ENCODE data around the gene HMBS.
A peak's percentile ranks its signal among the peaks of the same experiment; 100 is the strongest.
"Not testable (repeated sequence)": the region's sequence is repeated elsewhere in the genome, so short reads cannot be mapped to it uniquely, and the experiment has no call there.

The HMBS gene

GRCh38 chr11:119118946-119119345 lies 34.3 kb downstream of the HMBS start:
- DNase-seq: no peak

GRCh38 chr11:119120639-119121007 lies 35.9 kb downstream of the HMBS start:
- DNase-seq: no peak

GRCh38 chr11:119121008-119121810 lies 36.5 kb downstream of the HMBS start, which contains the start of gene HINFP:
Gene HINFP, plus strand, starts transcription at chr11:119121580. Its CDS starts 5,365 bp downstream, at chr11:119126945.
- peak; percentile 89 for DNase-seq

GRCh38 chr11:119121811-119122124 lies 37.1 kb downstream of the HMBS start:
- DNase-seq: no peak

GRCh38 chr11:119125821-119126220 lies 41.1 kb downstream of the HMBS start:
- DNase-seq: no peak

- DNase-seq: no peak
Observed at GRCh38 chr11:119126675-119127268, 42.1 kb downstream of the HMBS start.

GRCh38 chr11:119130662-119131061 lies 46.0 kb downstream of the HMBS start:
- DNase-seq: no peak

GRCh38 chr11:119134389-119134978 lies 49.8 kb downstream of the HMBS start:
- DNase-seq: no peak

- not testable (repeated sequence) for DNase-seq
Observed at GRCh38 chr11:119139276-119139675, 54.6 kb downstream of the HMBS start.
